GM18909 (cell line): ENCODE results near the gene UNCX.
"Not testable (repeated sequence)": the region's sequence is repeated elsewhere in the genome, so short reads cannot be mapped to it uniquely, and the experiment has no call there.

Source experiments
- ATAC-seq: cut with Tn5 transposase; IDR thresholded peaks from one replicate; pipeline ENCODE4 v1.9.1; 2021; ENCODE audit warnings: mild to moderate bottlenecking; ENCODE audit not compliant: unreplicated experiment, poor library complexity

Gene UNCX

GRCh38 chr7:1271656-1272055 lies 39.0 kb downstream of the UNCX start:
- no peak for ATAC-seq

- ATAC-seq, result not testable (repeated sequence)
Measured at GRCh38 chr7:1272136-1272535, 39.5 kb downstream of the UNCX start.

- ATAC-seq, result no peak
Measured at GRCh38 chr7:1274121-1274875, 41.6 kb downstream of the UNCX start.

- no peak for ATAC-seq
Measured at GRCh38 chr7:1274876-1275375, 42.3 kb downstream of the UNCX start.

GRCh38 chr7:1275451-1276381 lies 43.0 kb downstream of the UNCX start:
- no peak for ATAC-seq

GRCh38 chr7:1276626-1277175 lies 44.0 kb downstream of the UNCX start:
- ATAC-seq, result no peak

GRCh38 chr7:1278543-1278942 lies 45.9 kb downstream of the UNCX start:
- ATAC-seq, result no peak

- ATAC-seq, result no peak
Measured at GRCh38 chr7:1279041-1279440, 46.4 kb downstream of the UNCX start.

GRCh38 chr7:1279895-1280294 lies 47.2 kb downstream of the UNCX start:
- not testable (repeated sequence) for ATAC-seq

GRCh38 chr7:1281068-1281467 lies 48.4 kb downstream of the UNCX start:
- ATAC-seq, result no peak

- ATAC-seq, result no peak
Measured at GRCh38 chr7:1282679-1283078, 50.0 kb downstream of the UNCX start.

GRCh38 chr7:1283337-1283736 lies 50.7 kb downstream of the UNCX start:
- ATAC-seq, result no peak

- no peak for ATAC-seq
Measured at GRCh38 chr7:1283941-1284742, 51.5 kb downstream of the UNCX start.

- no peak for ATAC-seq
Measured at GRCh38 chr7:1284743-1285458, 52.2 kb downstream of the UNCX start.

- no peak for ATAC-seq
Measured at GRCh38 chr7:1285556-1286301, 53.1 kb downstream of the UNCX start.
